ENCODE results near the gene NRG2. TPM values are rescaled to one million over a fixed set of nuclear protein-coding genes. Genes with fewer than 3 reads are reported as not detected.

The NRG2 gene
- total and polyA plus RNA-seq, 2 of the 4 experiments (the other 2 are of a cell fraction): 0.18 TPM; not detected in 1

DNA sequence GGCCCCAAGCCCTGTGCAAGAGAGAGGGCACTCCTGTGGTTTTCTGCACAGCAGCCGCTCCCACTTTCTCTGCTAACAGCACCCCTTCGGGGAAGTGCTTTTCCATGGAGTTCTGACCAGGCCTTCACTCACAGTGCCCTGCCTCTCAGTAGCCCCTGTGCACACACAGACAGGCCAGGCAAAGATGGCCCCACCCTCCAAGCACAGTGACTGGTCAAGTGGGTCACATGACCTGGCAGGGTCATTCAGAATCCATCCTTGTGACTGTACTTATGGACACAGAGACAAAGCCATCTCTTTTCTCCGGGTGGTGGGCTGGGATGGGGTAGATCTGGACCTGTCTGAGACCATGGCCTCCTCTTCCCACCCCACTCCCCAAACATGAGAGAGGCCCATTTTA is 165.0 kb downstream of the NRG2 start:
- H3K4ac ChIP-seq (ENCODE audit: low read depth, low read length): no peak overlapping the region
- CTCF ChIA-PET: no interaction called here
- no peak overlapping the region for H2BK120ac ChIP-seq (ENCODE audit: low read depth, low read length)
- intact Hi-C loops (cut with micrococcal nuclease) (no loop called here), in situ Hi-C loops (cut with MboI; ENCODE audit: low sequenced_read_pairs) (no loop called here), dilution Hi-C loops (cut with HindIII; ENCODE audit: low sequenced_read_pairs, unreplicated experiment) (no loop called here)
- H3K4me3 ChIP-seq (ENCODE audit: insufficient read depth, low read depth, low read length): no peak overlapping the region
- POLR2A ChIA-PET (ENCODE audit: unreplicated experiment): no interaction called here
- H3K4me2 ChIP-seq (ENCODE audit: low read depth, low read length): no peak overlapping the region
- ATAC-seq (ENCODE audit: low read depth) (no peak), DNase-seq (no peak)
- no peaks in the 10 kb centered on the region for H3K9me3 ChIP-seq (ENCODE audit: control insufficient read depth, insufficient read depth, low read length)
- H3K14ac ChIP-seq (replicated peaks; ENCODE audit: low read depth, low read length): no peak overlapping the region
- no peak overlapping the region for H3K9ac ChIP-seq (ENCODE audit: low read depth, low read length)
- H3K4me1 ChIP-seq (ENCODE audit: control insufficient read depth, insufficient read depth, low read length): peaks cover 7% of the 10 kb centered on the region; the same call in 1 of the 2 replicates
- H3K18ac ChIP-seq (ENCODE audit: low read depth, low read length): no peak overlapping the region
- no peak overlapping the region for H3K27ac ChIP-seq (ENCODE audit: insufficient read depth, low read length)
- H2AK9ac ChIP-seq (replicated peaks; ENCODE audit: low read depth, low read length, poor library complexity): no peak overlapping the region
- no peak overlapping the region for H3K23ac ChIP-seq (ENCODE audit: low read depth, low read length)
- H2BK15ac ChIP-seq (ENCODE audit: low read depth, low read length): no peak overlapping the region
- H4K20me1 ChIP-seq (ENCODE audit: insufficient read depth, low read length): no peaks in the 10 kb centered on the region; the same call in 1 of the 2 replicates
- no peaks in the 10 kb centered on the region for H3K9me1 ChIP-seq (ENCODE audit: insufficient read depth, low read length)
- H2AFZ ChIP-seq (replicated peaks; ENCODE audit: low read length, poor library complexity): peak overlapping the region; percentile 63
- BruUV-seq (replicated peaks): no TSS peak
- peaks cover 66% of the 10 kb centered on the region for H3K27me3 ChIP-seq (ENCODE audit: control insufficient read depth, insufficient read depth, low read length)
- H4K91ac ChIP-seq (ENCODE audit: insufficient read depth, low read depth, low read length): no peak overlapping the region
- WGBS, 2 experiments (ENCODE audit: extremely low coverage in 2 of 2, insufficient read length in 1 of 2): no CpG with 5 or more reads among the region's 3 CpGs
- no peaks in the 10 kb centered on the region for H3K79me1 ChIP-seq (ENCODE audit: low read depth in 1 of 2, low read length in 2 of 2)
- H3K56ac ChIP-seq (ENCODE audit: extremely low read depth, insufficient read depth, low read length): no peak overlapping the region
- H2AK5ac ChIP-seq (ENCODE audit: low read depth, low read length): no peak overlapping the region
- H2BK20ac ChIP-seq (ENCODE audit: low read depth, low read length): no peak overlapping the region
- TF ChIP-seq RCOR1 (IDR thresholded peaks at IDR 0.05; ENCODE audit: insufficient replicate concordance, low read length) (no peak), MXI1 (IDR thresholded peaks at IDR 0.05; ENCODE audit: borderline replicate concordance, low read depth, low read length) (no peak), POLR2A (IDR thresholded peaks at IDR 0.05; ENCODE audit: low read depth, low read length) (no peak), BHLHE40 (IDR thresholded peaks at IDR 0.05; ENCODE audit: low read depth, low read length) (no peak), MAFK (IDR thresholded peaks at IDR 0.05; ENCODE audit: low read depth, low read length) (no peak), RFX5 (IDR thresholded peaks at IDR 0.05; ENCODE audit: low read depth, low read length) (no peak), CHD1 (IDR thresholded peaks at IDR 0.05; ENCODE audit: low read depth, low read length) (no peak), NFE2L2 (IDR thresholded peaks at IDR 0.05; ENCODE audit: low read depth, low read length) (no peak), SMC3 (IDR thresholded peaks at IDR 0.05; ENCODE audit: low read depth, low read length) (no peak), MAZ (IDR thresholded peaks at IDR 0.05; ENCODE audit: borderline replicate concordance, low read depth, low read length) (no peak), FOS (IDR thresholded peaks at IDR 0.05; ENCODE audit: low read depth, low read length) (no peak), RAD21 (IDR thresholded peaks at IDR 0.05; ENCODE audit: low read length) (no peak), CEBPB (IDR thresholded peaks at IDR 0.05; ENCODE audit: low read depth, low read length) (no peak)
- TF ChIP-seq, protein P1, sequence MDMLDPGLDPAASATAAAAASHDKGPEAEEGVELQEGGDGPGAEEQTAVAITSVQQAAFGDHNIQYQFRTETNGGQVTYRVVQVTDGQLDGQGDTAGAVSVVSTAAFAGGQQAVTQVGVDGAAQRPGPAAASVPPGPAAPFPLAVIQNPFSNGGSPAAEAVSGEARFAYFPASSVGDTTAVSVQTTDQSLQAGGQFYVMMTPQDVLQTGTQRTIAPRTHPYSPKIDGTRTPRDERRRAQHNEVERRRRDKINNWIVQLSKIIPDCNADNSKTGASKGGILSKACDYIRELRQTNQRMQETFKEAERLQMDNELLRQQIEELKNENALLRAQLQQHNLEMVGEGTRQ (IDR thresholded peaks at IDR 0.05; ENCODE audit: low read depth, low read length): no peak
- TF ChIP-seq, protein P2, sequence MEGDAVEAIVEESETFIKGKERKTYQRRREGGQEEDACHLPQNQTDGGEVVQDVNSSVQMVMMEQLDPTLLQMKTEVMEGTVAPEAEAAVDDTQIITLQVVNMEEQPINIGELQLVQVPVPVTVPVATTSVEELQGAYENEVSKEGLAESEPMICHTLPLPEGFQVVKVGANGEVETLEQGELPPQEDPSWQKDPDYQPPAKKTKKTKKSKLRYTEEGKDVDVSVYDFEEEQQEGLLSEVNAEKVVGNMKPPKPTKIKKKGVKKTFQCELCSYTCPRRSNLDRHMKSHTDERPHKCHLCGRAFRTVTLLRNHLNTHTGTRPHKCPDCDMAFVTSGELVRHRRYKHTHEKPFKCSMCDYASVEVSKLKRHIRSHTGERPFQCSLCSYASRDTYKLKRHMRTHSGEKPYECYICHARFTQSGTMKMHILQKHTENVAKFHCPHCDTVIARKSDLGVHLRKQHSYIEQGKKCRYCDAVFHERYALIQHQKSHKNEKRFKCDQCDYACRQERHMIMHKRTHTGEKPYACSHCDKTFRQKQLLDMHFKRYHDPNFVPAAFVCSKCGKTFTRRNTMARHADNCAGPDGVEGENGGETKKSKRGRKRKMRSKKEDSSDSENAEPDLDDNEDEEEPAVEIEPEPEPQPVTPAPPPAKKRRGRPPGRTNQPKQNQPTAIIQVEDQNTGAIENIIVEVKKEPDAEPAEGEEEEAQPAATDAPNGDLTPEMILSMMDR (conservative IDR thresholded peaks at IDR 0.05; ENCODE audit: low read depth, low read length): no peak
- TF ChIP-seq, protein P3, sequence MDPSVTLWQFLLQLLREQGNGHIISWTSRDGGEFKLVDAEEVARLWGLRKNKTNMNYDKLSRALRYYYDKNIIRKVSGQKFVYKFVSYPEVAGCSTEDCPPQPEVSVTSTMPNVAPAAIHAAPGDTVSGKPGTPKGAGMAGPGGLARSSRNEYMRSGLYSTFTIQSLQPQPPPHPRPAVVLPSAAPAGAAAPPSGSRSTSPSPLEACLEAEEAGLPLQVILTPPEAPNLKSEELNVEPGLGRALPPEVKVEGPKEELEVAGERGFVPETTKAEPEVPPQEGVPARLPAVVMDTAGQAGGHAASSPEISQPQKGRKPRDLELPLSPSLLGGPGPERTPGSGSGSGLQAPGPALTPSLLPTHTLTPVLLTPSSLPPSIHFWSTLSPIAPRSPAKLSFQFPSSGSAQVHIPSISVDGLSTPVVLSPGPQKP (IDR thresholded peaks at IDR 0.05; ENCODE audit: borderline replicate concordance, low read depth, low read length): no peak
- no peak overlapping the region for H4K8ac ChIP-seq (ENCODE audit: low read depth in 2 of 2, low read length in 2 of 2)
- H4K5ac ChIP-seq (ENCODE audit: low read depth, low read length): no peak overlapping the region
- H3K36me3 ChIP-seq (ENCODE audit: control insufficient read depth, insufficient read depth, low read length): no peaks in the 10 kb centered on the region
- H2BK5ac ChIP-seq (ENCODE audit: low read depth, low read length, poor library complexity, severe bottlenecking): no peak overlapping the region

Measured in IMR-90 (cell line).